GM12878 (cell line): Measurements from ENCODE around the gene SLC35F3.

Experiments used
- CBX3 ChIP-seq: fragments of 200-600 bp; sonication (generic); IDR thresholded peaks from 2 replicates; pipeline ENCODE4 v1.6.1; 2016; ENCODE audit warnings: low read depth, borderline replicate concordance
- CHD1 ChIP-seq: IDR thresholded peaks from 2 replicates; pipeline ENCODE4 v1.6.1; 2012; ENCODE audit warnings: low read depth, low read length, improper control_type of control experiment
- CREB1 ChIP-seq: IDR thresholded peaks from 2 replicates; pipeline ENCODE4 v1.6.1; 2012; ENCODE audit warnings: low read depth, mild to moderate bottlenecking, inconsistent platforms
- CTCF ChIP-seq, 3 experiments: IDR thresholded peaks in 2 of 3; conservative IDR thresholded peaks in 1 of 3; 2 replicates each; pipeline ENCODE4 v1.5.1; 2011; ENCODE audit warnings: low read depth in 3 of 3, low read length in 3 of 3, mild to moderate bottlenecking in 3 of 3, control low read depth in 2 of 3, moderate library complexity in 2 of 3, inconsistent platforms in 1 of 3, mixed read lengths in 1 of 3; ENCODE audit not compliant: control insufficient read depth in 2 of 3, insufficient read depth in 1 of 3; ENCODE audit errors: extremely low read depth in 1 of 3
- CUX1 ChIP-seq: IDR thresholded peaks from 2 replicates; pipeline ENCODE4 v1.6.1; 2012; ENCODE audit warnings: improper control_type of control experiment, low read depth, low read length; ENCODE audit not compliant: insufficient replicate concordance
- EP300 ChIP-seq, 2 experiments: fragments of 150-350 bp in 1 of 2; IDR thresholded peaks; 2 replicates each; pipeline ENCODE4 v1.6.1; 2011 to 2012; ENCODE audit warnings: low read depth in 2 of 2, low read length in 2 of 2, borderline replicate concordance in 1 of 2, improper control_type of control experiment in 1 of 2, inconsistent platforms in 1 of 2; ENCODE audit not compliant: control insufficient read depth in 1 of 2
- GABPA ChIP-seq: IDR thresholded peaks from 2 replicates; pipeline ENCODE4 v1.6.1; 2014; ENCODE audit warnings: antibody characterized with exemption, low read depth, mild to moderate bottlenecking, inconsistent platforms
- KDM1A ChIP-seq: fragments of 200-600 bp; sonication (generic); IDR thresholded peaks from 2 replicates; pipeline ENCODE4 v1.6.1; 2016; ENCODE audit warnings: borderline replicate concordance
- NKRF ChIP-seq: fragments of 450-650 bp; conservative IDR thresholded peaks from 2 replicates; pipeline ENCODE4 v1.6.1; 2017; ENCODE audit warnings: mild to moderate bottlenecking, moderate library complexity
- POLR2A ChIP-seq: IDR thresholded peaks from 2 replicates; pipeline ENCODE4 v1.6.1; 2011; ENCODE audit warnings: low read depth, mild to moderate bottlenecking, low read length
- REST ChIP-seq: IDR thresholded peaks from 2 replicates; pipeline ENCODE4 v1.6.1; 2012; ENCODE audit warnings: mild to moderate bottlenecking, low read depth, low read length
- STAT1 ChIP-seq: fragments of 450-650 bp; conservative IDR thresholded peaks from 2 replicates; pipeline ENCODE4 v1.6.1; 2014; ENCODE audit warnings: antibody characterized with exemption, mild to moderate bottlenecking
- TAF1 ChIP-seq: IDR thresholded peaks from 2 replicates; pipeline ENCODE4 v1.6.1; 2011; ENCODE audit warnings: mild to moderate bottlenecking, low read depth, low read length, borderline replicate concordance

- no peak for TF ChIP-seq POLR2A
- no peak for TF ChIP-seq CTCF (IDR thresholded peaks at IDR 0.05 in 2 of 3, conservative IDR thresholded peaks at IDR 0.05 in 1 of 3; ENCODE audit: control insufficient read depth in 2 of 3, extremely low read depth in 1 of 3, insufficient read depth in 1 of 3, low read depth in 3 of 3, low read length in 3 of 3)
- TF ChIP-seq GABPA, result 0 out of 2 replicates have a peak, but pooled peaks have one; percentile 45
- TF ChIP-seq REST, result no peak
- no peak for TF ChIP-seq CHD1
- peak; percentile 75 for TF ChIP-seq CREB1
- peak; percentile 81 for TF ChIP-seq CUX1
- TF ChIP-seq EP300 (IDR thresholded peaks at IDR 0.05; ENCODE audit: borderline replicate concordance in 1 of 2, control insufficient read depth in 1 of 2, low read depth in 2 of 2, low read length in 2 of 2), result peak; percentile 97 to 99
- TF ChIP-seq CBX3, result no peak
- no peak for TF ChIP-seq TAF1
- TF ChIP-seq KDM1A, result no peak
- TF ChIP-seq STAT1, result no peak
- 0 out of 2 replicates have a peak, but pooled peaks have one; percentile 3 for TF ChIP-seq NKRF
Observed at GRCh38 chr1:234271243-234271606, 366.7 kb downstream of the SLC35F3 start.
